Activated CD8-positive, alpha-beta T cell treated with anti-CD3 and anti-CD28 coated beads for 36 hours (primary cell): ENCODE measurements around the gene TIGIT. TPM values are rescaled to one million over a fixed set of nuclear protein-coding genes. Genes with fewer than 3 reads are reported as not detected.

Experiments used
- ATAC-seq: fragments of 200-7000 bp; cut with Tn5 transposase; one replicate; pipeline ENCODE4 v1.10.0; 2021; ENCODE audit warnings: mild to moderate bottlenecking, moderate library complexity
- CTCF ChIA-PET: fragments of 350-600 bp; sonication (Branson Sonifier 250); formaldehyde crosslinking; loops from one replicate; lab custom pipeline; 2021; ENCODE audit warnings: antibody characterized with exemption; lab: Charles Lee
- POLR2A ChIA-PET: fragments of 350-600 bp; sonication (Branson Sonifier 250); formaldehyde crosslinking; loops from one replicate; lab custom pipeline; 2021; ENCODE audit warnings: antibody characterized with exemption; lab: Charles Lee
- DNase-seq: peaks from one replicate; pipeline ENCODE4 v3.0.0-alpha.2; 2020
- H3K27ac Mint-ChIP-seq: one replicate; pipeline ENCODE4 v1.8.0; 2021; ENCODE audit warnings: mild to moderate bottlenecking, mixed read lengths
- H3K27me3 Mint-ChIP-seq: one replicate; pipeline ENCODE4 v1.8.0; 2021; ENCODE audit warnings: mixed read lengths
- H3K36me3 Mint-ChIP-seq: one replicate; pipeline ENCODE4 v1.8.0; 2021; ENCODE audit warnings: low read depth, mixed read lengths
- H3K4me1 Mint-ChIP-seq: one replicate; pipeline ENCODE4 v1.8.0; 2021; ENCODE audit warnings: low read depth, mixed read lengths
- H3K4me3 Mint-ChIP-seq: one replicate; pipeline ENCODE4 v1.8.0; 2021; ENCODE audit warnings: mild to moderate bottlenecking, moderate library complexity, mixed read lengths
- H3K9me3 Mint-ChIP-seq: one replicate; pipeline ENCODE4 v1.8.0; 2021; ENCODE audit warnings: mixed read lengths
- intact Hi-C: fragments of 100-400 bp; cut with micrococcal nuclease; formaldehyde crosslinking; loops from one replicate; pipeline ENCODE4 v1.10.0; 2022
- total RNA-seq, 2 experiments: library from RNA; stranded (reverse); gene quantifications; one replicate each; pipeline ENCODE4 v1.2.3, GENCODE V29; 2021
- TF ChIP-seq, protein P1 (sequence below): fragments of 200-600 bp; IDR thresholded peaks from one replicate; pipeline ENCODE4 v1.8.0; 2022; ENCODE audit warnings: antibody characterized with exemption, mild to moderate bottlenecking

Gene TIGIT
- total RNA-seq, result 10 to 100 TPM; 72.8 to 73.5 TPM

DNA sequence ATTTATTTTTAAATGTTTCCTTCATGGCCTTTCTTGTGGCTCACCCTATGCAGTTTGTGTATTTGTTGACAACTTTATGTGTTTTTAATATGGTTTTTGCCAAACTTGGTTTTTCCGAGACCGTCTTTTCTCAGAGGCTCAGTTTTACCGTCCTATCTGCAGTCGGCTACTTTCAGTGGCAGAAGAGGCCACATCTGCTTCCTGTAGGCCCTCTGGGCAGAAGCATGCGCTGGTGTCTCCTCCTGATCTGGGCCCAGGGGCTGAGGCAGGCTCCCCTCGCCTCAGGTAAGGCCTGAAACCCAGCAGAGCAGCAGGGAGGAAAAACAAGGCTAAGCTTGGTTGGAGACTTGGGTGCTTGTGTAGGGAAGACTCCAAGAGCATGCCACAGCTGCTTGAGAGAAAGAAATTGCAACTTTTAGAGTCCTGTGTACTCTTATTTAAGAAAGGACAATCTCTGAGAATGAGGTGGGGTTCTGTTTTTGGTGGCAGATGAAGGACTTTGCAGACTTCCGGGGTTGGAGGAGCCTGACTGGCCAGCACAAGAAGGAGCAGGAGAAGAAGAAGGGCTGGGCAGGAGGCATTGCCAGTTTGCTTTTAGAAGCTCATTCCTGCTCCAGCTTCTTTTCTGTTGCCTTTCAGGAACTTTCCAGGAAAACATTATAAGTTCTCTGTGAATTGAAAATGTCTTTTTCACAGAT is at the start of gene TIGIT:
Gene TIGIT, plus strand, starts transcription at position 191 of the 698 bp plus-strand sequence. Its CDS starts 34 bp downstream, at position 225.
- ATAC-seq (no peak), DNase-seq (no peak)
- ChIA-PET POLR2A (interaction anchor here (0.7 to 10.7 kb wide), 8 partner anchors 13 to 78 kb away, joined by 3 to 159 read pairs (median 6); no protein-coding TSS in a partner anchor), CTCF (interaction anchor here (1.3 to 3.2 kb wide), 10 partner anchors 9 to 125 kb away, joined by 3 to 12 read pairs (median 5); no protein-coding TSS in a partner anchor)
- H3K4me3 Mint-ChIP-seq, result peak within 1 kb of the TSS; percentile 80
- H3K9me3 Mint-ChIP-seq, result no peaks in the 10 kb centered on the region
- intact Hi-C loops, result loop anchor here (5.0 kb wide), 3 partner anchors 38 to 142 kb away; no protein-coding TSS in a partner anchor
- peak within 1 kb of the TSS; percentile 95 for H3K27ac Mint-ChIP-seq
- H3K36me3 Mint-ChIP-seq, result peaks cover 35% of the 10 kb centered on the region
- peaks cover 56% of the 10 kb centered on the region for H3K4me1 Mint-ChIP-seq
- no peaks in the 10 kb centered on the region for H3K27me3 Mint-ChIP-seq
- TF ChIP-seq, protein P1, sequence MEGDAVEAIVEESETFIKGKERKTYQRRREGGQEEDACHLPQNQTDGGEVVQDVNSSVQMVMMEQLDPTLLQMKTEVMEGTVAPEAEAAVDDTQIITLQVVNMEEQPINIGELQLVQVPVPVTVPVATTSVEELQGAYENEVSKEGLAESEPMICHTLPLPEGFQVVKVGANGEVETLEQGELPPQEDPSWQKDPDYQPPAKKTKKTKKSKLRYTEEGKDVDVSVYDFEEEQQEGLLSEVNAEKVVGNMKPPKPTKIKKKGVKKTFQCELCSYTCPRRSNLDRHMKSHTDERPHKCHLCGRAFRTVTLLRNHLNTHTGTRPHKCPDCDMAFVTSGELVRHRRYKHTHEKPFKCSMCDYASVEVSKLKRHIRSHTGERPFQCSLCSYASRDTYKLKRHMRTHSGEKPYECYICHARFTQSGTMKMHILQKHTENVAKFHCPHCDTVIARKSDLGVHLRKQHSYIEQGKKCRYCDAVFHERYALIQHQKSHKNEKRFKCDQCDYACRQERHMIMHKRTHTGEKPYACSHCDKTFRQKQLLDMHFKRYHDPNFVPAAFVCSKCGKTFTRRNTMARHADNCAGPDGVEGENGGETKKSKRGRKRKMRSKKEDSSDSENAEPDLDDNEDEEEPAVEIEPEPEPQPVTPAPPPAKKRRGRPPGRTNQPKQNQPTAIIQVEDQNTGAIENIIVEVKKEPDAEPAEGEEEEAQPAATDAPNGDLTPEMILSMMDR, result no peak

DNA sequence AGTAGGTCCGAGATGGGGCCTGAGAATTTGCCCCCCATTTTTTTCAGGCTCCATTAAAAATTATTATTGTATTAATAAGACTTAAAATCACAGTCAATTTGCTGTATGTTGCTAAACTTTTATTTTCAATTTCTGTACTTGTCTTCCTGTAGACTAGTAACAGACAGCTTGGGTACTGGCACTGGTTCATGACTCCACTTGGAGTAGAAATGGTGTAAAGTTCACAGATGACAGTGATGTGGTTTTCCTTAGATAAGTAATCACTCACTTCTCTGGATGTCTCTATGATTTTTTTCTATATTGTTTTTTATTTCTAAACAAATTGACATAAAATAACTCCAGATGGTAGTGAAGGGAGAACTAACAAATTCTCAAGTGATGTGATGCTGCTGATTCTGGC is 40.9 kb upstream of the TIGIT start:
- Mint-ChIP-seq H3K27ac (peak overlapping the region; percentile 56), H3K4me1 (peaks cover 11% of the 10 kb centered on the region), H3K4me3 (no peak overlapping the region), H3K9me3 (peaks cover 8% of the 10 kb centered on the region), H3K36me3 (peaks cover 2% of the 10 kb centered on the region), H3K27me3 (no peaks in the 10 kb centered on the region)
- DNase-seq, result no peak
- intact Hi-C loops, result no loop called here
- peak; percentile 73 for ATAC-seq
- ChIA-PET POLR2A (no interaction called here), CTCF (no interaction called here)
- TF ChIP-seq, protein P1, result no peak

DNA sequence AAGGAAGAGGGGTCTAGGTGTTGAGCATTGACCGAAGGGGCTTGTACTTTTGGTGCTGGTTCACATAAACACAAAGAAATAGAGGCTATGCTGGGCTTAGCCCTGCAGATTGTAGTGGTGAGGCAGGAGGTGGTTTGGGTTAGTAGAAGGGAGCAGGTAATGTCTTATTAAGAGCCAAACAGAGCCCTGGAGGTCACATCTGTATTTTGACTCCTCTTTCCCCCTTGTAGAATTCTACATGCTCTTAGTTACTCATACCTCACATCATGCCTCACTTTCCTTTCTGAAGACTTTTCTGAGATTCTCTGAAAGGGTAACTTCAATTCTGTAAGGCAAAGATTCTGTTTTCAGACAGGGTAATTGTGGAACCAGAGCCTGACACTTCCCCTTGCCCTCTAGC is 40.3 kb upstream of the TIGIT start:
- CTCF ChIA-PET, result no interaction called here
- Mint-ChIP-seq H3K36me3 (peaks cover 2% of the 10 kb centered on the region), H3K27ac (peak overlapping the region; percentile 56), H3K4me3 (no peak overlapping the region), H3K4me1 (peaks cover 11% of the 10 kb centered on the region), H3K9me3 (peaks cover 10% of the 10 kb centered on the region), H3K27me3 (no peaks in the 10 kb centered on the region)
- DNase-seq (no peak), ATAC-seq (peak; percentile 27)
- intact Hi-C loops, result no loop called here
- TF ChIP-seq, protein P1, result no peak
- POLR2A ChIA-PET, result no interaction called here

DNA sequence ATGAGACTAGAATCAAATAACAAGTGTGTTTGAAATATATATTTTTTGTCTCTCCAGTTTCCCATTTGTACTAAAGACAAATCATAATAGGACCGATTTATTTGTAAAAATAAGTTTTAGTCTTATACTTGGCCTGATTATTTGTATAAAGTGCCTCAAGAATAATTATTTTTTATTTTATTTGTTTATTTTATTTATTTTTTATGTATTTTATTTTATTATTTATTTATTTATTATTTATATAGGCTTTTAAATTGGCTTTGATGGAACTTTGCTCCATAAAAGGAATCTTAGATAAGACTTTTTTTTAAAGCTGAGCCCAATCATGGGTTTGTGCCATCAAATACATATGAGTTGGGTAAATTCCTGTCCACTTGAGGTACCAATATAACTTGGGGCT is 34.3 kb upstream of the TIGIT start:
- Mint-ChIP-seq H3K4me1 (no peaks in the 10 kb centered on the region), H3K36me3 (peaks cover 7% of the 10 kb centered on the region), H3K27me3 (no peaks in the 10 kb centered on the region), H3K4me3 (no peak overlapping the region), H3K9me3 (peaks cover 13% of the 10 kb centered on the region), H3K27ac (no peak overlapping the region)
- CTCF ChIA-PET, result no interaction called here
- DNase-seq (no peak), ATAC-seq (no peak)
- TF ChIP-seq, protein P1, result no peak
- POLR2A ChIA-PET, result no interaction called here
- intact Hi-C loops, result no loop called here

DNA sequence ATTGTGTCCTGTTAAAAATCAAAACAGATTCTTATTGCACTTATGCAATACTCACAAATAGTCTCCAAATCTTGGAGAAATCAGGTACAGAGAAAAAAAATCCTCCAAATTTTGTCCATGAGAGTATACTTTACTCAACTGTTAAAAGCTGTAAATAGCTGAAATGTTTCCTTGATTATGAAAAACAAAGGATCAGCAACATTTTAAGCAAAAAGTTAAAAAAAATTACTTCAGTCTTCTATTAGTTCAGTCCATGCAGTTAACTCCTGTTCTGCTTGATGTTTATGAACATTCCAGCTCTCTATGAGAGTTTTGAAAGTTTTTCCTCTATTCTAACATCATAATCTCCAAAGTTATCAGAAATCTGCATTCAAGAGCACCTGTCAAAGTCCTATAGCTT is 33.7 kb upstream of the TIGIT start:
- Mint-ChIP-seq H3K27me3 (no peaks in the 10 kb centered on the region), H3K4me3 (no peak overlapping the region), H3K9me3 (peaks cover 13% of the 10 kb centered on the region), H3K27ac (no peak overlapping the region), H3K4me1 (no peaks in the 10 kb centered on the region), H3K36me3 (peaks cover 7% of the 10 kb centered on the region)
- DNase-seq (no peak), ATAC-seq (no peak)
- intact Hi-C loops, result no loop called here
- POLR2A ChIA-PET, result no interaction called here
- CTCF ChIA-PET, result no interaction called here
- TF ChIP-seq, protein P1, result no peak
